ENCODE data around the gene MAPKAP1. TPM values are rescaled to one million over a fixed set of nuclear protein-coding genes. Genes with fewer than 3 reads are reported as not detected.

MAPKAP1 gene
- total RNA-seq, 4 donors from 2014 or later, result 76.5 to 141 (median 87.5) TPM

DNA sequence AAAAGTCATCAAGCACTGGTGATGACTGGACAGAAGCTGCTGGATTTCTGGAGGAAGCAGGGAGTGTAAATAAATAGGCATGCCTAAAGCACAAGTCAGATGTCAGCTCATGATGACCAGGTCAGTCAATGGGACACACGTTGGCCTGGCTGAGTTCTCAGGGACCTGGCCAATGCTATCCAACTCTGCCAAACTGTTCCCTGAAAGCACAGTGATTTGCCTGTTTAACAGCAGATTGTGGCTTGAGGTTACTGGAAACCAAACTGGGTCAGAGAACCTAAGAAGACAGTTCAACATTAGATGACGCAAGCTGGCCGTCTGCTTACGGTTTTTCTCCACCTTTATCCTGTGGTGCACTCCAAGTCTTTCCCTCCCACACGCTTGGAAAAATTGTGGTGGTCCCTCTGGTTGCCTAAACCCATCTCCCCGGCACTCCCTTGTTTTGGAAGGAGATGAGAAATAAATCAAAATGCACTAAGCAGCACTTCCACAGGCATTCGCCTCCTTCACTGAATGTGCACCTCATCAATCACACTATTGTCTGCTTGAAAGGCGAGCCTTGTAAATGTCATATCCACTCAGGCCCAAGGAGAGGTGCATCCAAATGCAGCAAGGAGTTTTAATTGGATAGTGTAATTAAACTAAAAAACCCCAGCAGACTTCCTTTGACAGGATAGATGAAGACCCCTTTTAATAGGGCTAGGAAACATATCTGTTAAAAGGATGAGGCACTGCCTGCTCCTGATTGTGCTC, 245.9 kb downstream of the MAPKAP1 start:
- Histone ChIP-seq H3K4me1 (peaks cover 0 to 33% (median 0%) of the 10 kb centered on the region in 3 donors), H3K27me3 (no peaks in the 10 kb centered on the region), H3K4me3 (no peak overlapping the region), H3K27ac (no peak overlapping the region), H3K9me3 (no peaks in the 10 kb centered on the region), H3K36me3 (peaks cover 0 to 10% of the 10 kb centered on the region in 2 donors)
- TF ChIP-seq POLR2A (IDR thresholded peaks at IDR 0.05) (no peak), POLR2AphosphoS5 (IDR thresholded peaks at IDR 0.05) (peak; percentile 61)
- WGBS, 2 donors (ENCODE audit: low coverage in 1 of 2), result 56 to 67% methylated on average over 6 to 7 of the region's 8 CpGs
- ATAC-seq, result peak; percentile 62

DNA sequence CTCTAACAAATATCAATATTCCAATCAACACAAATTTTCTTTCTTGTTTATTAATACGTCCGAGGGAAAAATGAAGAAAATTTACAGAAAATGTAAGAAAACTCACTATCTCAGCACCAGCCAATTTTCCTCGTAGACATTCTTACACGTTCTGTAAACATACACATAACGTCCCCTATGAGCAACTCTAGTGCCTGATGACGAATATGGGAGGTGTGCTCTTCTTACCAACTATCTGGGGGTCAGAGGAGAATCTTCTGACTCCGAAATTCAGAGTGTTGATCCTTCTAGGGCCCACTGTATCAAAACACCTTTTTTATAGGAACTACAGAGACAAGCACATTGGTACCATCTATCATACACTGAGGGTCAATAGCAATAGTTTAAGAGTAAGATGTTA, 246.7 kb downstream of the MAPKAP1 start:
- 80 to 90% methylated on average over 7 of the region's 7 CpGs for WGBS, 2 donors (ENCODE audit: low coverage in 1 of 2)
- no peaks in the 10 kb centered on the region for H3K27me3 ChIP-seq
- H3K27ac ChIP-seq, result no peak overlapping the region
- no peak for ATAC-seq
- peaks cover 0 to 29% (median 0%) of the 10 kb centered on the region in 3 donors for H3K4me1 ChIP-seq
- H3K9me3 ChIP-seq, result no peaks in the 10 kb centered on the region
- peaks cover 0 to 2% of the 10 kb centered on the region in 2 donors for H3K36me3 ChIP-seq
- TF ChIP-seq EP300 (IDR thresholded peaks at IDR 0.05) (no peak), POLR2A (IDR thresholded peaks at IDR 0.05) (no peak), POLR2AphosphoS5 (IDR thresholded peaks at IDR 0.05) (no peak)
- TF ChIP-seq, protein P1, sequence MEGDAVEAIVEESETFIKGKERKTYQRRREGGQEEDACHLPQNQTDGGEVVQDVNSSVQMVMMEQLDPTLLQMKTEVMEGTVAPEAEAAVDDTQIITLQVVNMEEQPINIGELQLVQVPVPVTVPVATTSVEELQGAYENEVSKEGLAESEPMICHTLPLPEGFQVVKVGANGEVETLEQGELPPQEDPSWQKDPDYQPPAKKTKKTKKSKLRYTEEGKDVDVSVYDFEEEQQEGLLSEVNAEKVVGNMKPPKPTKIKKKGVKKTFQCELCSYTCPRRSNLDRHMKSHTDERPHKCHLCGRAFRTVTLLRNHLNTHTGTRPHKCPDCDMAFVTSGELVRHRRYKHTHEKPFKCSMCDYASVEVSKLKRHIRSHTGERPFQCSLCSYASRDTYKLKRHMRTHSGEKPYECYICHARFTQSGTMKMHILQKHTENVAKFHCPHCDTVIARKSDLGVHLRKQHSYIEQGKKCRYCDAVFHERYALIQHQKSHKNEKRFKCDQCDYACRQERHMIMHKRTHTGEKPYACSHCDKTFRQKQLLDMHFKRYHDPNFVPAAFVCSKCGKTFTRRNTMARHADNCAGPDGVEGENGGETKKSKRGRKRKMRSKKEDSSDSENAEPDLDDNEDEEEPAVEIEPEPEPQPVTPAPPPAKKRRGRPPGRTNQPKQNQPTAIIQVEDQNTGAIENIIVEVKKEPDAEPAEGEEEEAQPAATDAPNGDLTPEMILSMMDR (IDR thresholded peaks at IDR 0.05), result no peak
- H3K4me3 ChIP-seq, result no peak overlapping the region

DNA sequence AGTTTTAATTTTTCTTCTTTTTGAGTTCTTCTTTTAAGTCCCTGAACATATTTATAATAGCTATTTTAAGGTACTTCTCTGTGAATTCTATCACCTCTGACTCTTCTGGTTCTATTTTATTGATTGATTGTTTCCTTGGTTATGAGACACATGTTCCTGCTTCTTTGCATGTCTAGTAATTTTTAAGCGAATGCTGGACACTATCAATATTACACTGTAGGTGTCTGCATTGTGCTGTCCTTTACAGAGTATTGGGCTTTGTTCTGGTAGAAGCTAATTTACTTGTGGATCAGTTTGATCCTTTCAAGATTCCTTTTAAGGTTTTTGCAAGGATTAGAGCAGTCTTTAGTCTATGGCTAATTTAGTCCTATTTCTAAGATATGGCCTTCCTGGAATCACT, 249.7 kb downstream of the MAPKAP1 start:
- Histone ChIP-seq H3K36me3 (peaks cover 0 to 5% of the 10 kb centered on the region in 2 donors), H3K4me3 (no peak overlapping the region), H3K27me3 (no peaks in the 10 kb centered on the region), H3K9me3 (no peaks in the 10 kb centered on the region), H3K27ac (no peak overlapping the region), H3K4me1 (peaks cover 0 to 22% (median 0%) of the 10 kb centered on the region in 3 donors)
- TF ChIP-seq POLR2A (IDR thresholded peaks at IDR 0.05), result no peak
- ATAC-seq, result no peak
- 88 to 100% methylated on average over 1 of the region's 1 CpG for WGBS, 2 donors (ENCODE audit: low coverage in 1 of 2)

DNA sequence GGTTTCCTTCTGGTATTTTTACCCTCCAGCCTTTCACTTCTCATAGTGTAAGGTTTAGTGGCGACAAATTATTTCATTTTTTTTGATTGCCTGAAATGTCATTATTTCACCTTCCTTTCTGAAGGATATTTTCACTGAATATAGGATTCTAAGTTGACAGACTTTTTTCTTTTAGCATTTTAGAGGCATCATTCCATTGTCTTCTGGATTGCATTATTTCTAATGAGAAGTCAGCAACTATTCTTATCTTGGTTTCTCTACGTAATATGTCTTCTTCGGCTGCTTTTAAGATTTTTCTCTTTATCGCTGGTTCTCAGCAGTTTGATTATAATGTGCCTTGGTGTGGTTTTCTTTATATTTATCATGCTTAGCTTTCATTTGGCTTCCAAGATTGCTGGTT, 251.1 kb downstream of the MAPKAP1 start:
- no peak overlapping the region for H3K4me3 ChIP-seq
- H3K27ac ChIP-seq, result no peak overlapping the region
- no peaks in the 10 kb centered on the region for H3K9me3 ChIP-seq
- peaks cover 0 to 12% (median 0%) of the 10 kb centered on the region in 3 donors for H3K4me1 ChIP-seq
- TF ChIP-seq POLR2A (IDR thresholded peaks at IDR 0.05), result no peak
- TF ChIP-seq, protein P1 (IDR thresholded peaks at IDR 0.05), result no peak
- no peak for TF ChIP-seq EP300 (IDR thresholded peaks at IDR 0.05)
- TF ChIP-seq POLR2AphosphoS5 (IDR thresholded peaks at IDR 0.05), result no peak
- WGBS, 2 donors (ENCODE audit: low coverage in 1 of 2), result 95 to 98% methylated on average over 4 of the region's 4 CpGs
- H3K36me3 ChIP-seq, result peaks cover 0 to 16% of the 10 kb centered on the region in 2 donors
- no peaks in the 10 kb centered on the region for H3K27me3 ChIP-seq
- no peak for ATAC-seq

DNA sequence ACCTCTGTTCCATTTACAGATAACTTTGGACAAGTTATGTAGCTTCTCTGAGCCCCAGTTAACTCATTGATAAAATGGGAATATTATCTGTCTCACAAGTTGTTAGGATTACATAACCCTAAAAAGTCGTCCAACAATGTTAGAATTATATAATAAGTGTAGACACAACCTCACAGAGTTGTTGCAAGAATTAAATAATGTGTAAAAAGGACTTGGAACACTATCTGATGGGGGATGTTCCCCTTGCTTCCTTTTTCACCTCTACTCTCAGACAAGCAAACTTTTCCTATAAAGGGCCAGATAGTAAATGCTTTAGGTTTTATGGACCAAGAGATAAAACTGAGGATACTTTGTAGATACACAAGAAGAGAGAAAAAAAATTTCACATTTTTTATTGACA, 251.9 kb downstream of the MAPKAP1 start:
- ATAC-seq, result no peak
- H3K4me1 ChIP-seq, result peaks cover 0 to 8% (median 0%) of the 10 kb centered on the region in 3 donors
- H3K36me3 ChIP-seq, result peaks cover 0 to 17% of the 10 kb centered on the region in 2 donors
- H3K27me3 ChIP-seq, result no peaks in the 10 kb centered on the region
- WGBS, 2 donors (ENCODE audit: low coverage in 1 of 2), result 20 to 33% methylated on average over 1 of the region's 1 CpG
- H3K9me3 ChIP-seq, result no peaks in the 10 kb centered on the region
- no peak for TF ChIP-seq EP300 (IDR thresholded peaks at IDR 0.05)
- TF ChIP-seq POLR2AphosphoS5 (IDR thresholded peaks at IDR 0.05), result no peak
- TF ChIP-seq, protein P1 (IDR thresholded peaks at IDR 0.05), result no peak
- no peak for TF ChIP-seq POLR2A (IDR thresholded peaks at IDR 0.05)
- no peak overlapping the region for H3K27ac ChIP-seq
- H3K4me3 ChIP-seq, result no peak overlapping the region

Data from gastroesophageal sphincter (tissue), 4 donors.